HG02588 (cell line): ENCODE results near the gene LMBR1.

ENCODE experiments used
- ATAC-seq: cut with Tn5 transposase; IDR thresholded peaks from one replicate; pipeline ENCODE4 v1.9.1; 2021; ENCODE audit warnings: mild to moderate bottlenecking, moderate library complexity; ENCODE audit not compliant: unreplicated experiment

LMBR1 gene

GRCh38 chr7:156634117-156634516, 258.9 kb downstream of the LMBR1 start:
- ATAC-seq = no peak

GRCh38 chr7:156629873-156630272, 263.1 kb downstream of the LMBR1 start:
- ATAC-seq = no peak

GRCh38 chr7:156628562-156628961, 264.4 kb downstream of the LMBR1 start:
- ATAC-seq = no peak
